SH-SY5Y (cell line): ENCODE results near the gene ALDOC.

Source experiments
- GATA2 ChIP-seq: IDR thresholded peaks from 2 replicates; pipeline ENCODE4 v1.6.1; 2011; ENCODE audit warnings: mild to moderate bottlenecking, low read depth, low read length
- GATA3 ChIP-seq: IDR thresholded peaks from 2 replicates; pipeline ENCODE4 v1.6.1; 2011; ENCODE audit warnings: low read depth, mild to moderate bottlenecking, low read length, moderate library complexity

- TF ChIP-seq GATA3, result no peak
- no peak for TF ChIP-seq GATA2
Observed at GRCh38 chr17:28623696-28624095, 47.0 kb upstream of the ALDOC start.
